HEK293 (cell line): ENCODE results near the gene DHRS11.

Experiments used
- REST ChIP-seq: fragments of 450-650 bp; formaldehyde crosslinking; IDR thresholded peaks from 2 replicates; pipeline ENCODE4 v1.5.1; 2016; ENCODE audit warnings: missing biosample characterization, missing genetic modification characterization
- SETDB1 ChIP-seq: IDR thresholded peaks from one replicate; pipeline ENCODE4 v1.6.1; 2017; ENCODE audit warnings: mild to moderate bottlenecking, low read length, moderate library complexity, mixed read lengths; ENCODE audit not compliant: insufficient read length
- TCF7L2 ChIP-seq: IDR thresholded peaks from 2 replicates; pipeline ENCODE4 v1.6.1; 2011; ENCODE audit warnings: low read depth, mild to moderate bottlenecking, inconsistent platforms, low read length, moderate library complexity, borderline replicate concordance
- ZNF148 ChIP-seq: fragments of 450-650 bp; formaldehyde crosslinking; IDR thresholded peaks from 2 replicates; pipeline ENCODE4 v1.5.0; 2017; ENCODE audit warnings: missing biosample characterization, missing genetic modification characterization, borderline replicate concordance
- ZNF302 ChIP-seq: fragments of 450-650 bp; formaldehyde crosslinking; IDR thresholded peaks from 2 replicates; pipeline ENCODE4 v1.5.1; 2016; ENCODE audit warnings: missing biosample characterization, missing genetic modification characterization, low read depth
- ZNF501 ChIP-seq: fragments of 450-650 bp; formaldehyde crosslinking; IDR thresholded peaks from 2 replicates; pipeline ENCODE4 v1.5.1; 2016; ENCODE audit warnings: missing biosample characterization, missing genetic modification characterization
- ZNF558 ChIP-seq: fragments of 450-650 bp; formaldehyde crosslinking; IDR thresholded peaks from 2 replicates; pipeline ENCODE4 v1.5.1; 2016; ENCODE audit warnings: missing biosample characterization, missing genetic modification characterization
- ZSCAN18 ChIP-seq: fragments of 450-650 bp; formaldehyde crosslinking; IDR thresholded peaks from 2 replicates; pipeline ENCODE4 v1.5.1; 2016; ENCODE audit warnings: missing biosample characterization, missing genetic modification characterization
- TF ChIP-seq, protein P1 (sequence below): fragments of 450-650 bp; formaldehyde crosslinking; IDR thresholded peaks from 2 replicates; pipeline ENCODE4 v1.5.1; 2016; ENCODE audit warnings: missing biosample characterization, missing genetic modification characterization
- TF ChIP-seq, protein P2 (sequence below): fragments of 450-650 bp; formaldehyde crosslinking; IDR thresholded peaks from 2 replicates; pipeline ENCODE4 v1.5.1; 2016; ENCODE audit warnings: missing biosample characterization, missing genetic modification characterization

GRCh38 chr17:36617773-36618172, 26.1 kb downstream of the DHRS11 start:
- TF ChIP-seq, protein P1, sequence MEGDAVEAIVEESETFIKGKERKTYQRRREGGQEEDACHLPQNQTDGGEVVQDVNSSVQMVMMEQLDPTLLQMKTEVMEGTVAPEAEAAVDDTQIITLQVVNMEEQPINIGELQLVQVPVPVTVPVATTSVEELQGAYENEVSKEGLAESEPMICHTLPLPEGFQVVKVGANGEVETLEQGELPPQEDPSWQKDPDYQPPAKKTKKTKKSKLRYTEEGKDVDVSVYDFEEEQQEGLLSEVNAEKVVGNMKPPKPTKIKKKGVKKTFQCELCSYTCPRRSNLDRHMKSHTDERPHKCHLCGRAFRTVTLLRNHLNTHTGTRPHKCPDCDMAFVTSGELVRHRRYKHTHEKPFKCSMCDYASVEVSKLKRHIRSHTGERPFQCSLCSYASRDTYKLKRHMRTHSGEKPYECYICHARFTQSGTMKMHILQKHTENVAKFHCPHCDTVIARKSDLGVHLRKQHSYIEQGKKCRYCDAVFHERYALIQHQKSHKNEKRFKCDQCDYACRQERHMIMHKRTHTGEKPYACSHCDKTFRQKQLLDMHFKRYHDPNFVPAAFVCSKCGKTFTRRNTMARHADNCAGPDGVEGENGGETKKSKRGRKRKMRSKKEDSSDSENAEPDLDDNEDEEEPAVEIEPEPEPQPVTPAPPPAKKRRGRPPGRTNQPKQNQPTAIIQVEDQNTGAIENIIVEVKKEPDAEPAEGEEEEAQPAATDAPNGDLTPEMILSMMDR (tag by site-specific recombination), result no peak
- no peak for TF ChIP-seq ZSCAN18
- TF ChIP-seq, protein P2, sequence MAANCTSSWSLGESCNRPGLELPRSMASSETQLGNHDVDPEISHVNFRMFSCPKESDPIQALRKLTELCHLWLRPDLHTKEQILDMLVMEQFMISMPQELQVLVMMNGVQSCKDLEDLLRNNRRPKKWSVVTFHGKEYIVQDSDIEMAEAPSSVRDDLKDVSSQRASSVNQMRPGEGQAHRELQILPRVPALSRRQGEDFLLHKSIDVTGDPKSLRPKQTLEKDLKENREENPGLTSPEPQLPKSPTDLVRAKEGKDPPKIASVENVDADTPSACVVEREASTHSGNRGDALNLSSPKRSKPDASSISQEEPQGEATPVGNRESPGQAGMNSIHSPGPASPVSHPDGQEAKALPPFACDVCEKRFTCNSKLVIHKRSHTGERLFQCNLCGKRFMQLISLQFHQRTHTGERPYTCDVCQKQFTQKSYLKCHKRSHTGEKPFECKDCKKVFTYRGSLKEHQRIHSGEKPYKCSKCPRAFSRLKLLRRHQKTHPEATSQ (tag by site-specific recombination), result no peak
- no peak for TF ChIP-seq ZNF302 (tag by site-specific recombination)
- TF ChIP-seq ZNF501 (tag by site-specific recombination), result no peak
- no peak for TF ChIP-seq ZNF558
- TF ChIP-seq REST (tag by site-specific recombination), result no peak
- TF ChIP-seq SETDB1, result no peak
- TF ChIP-seq ZNF148 (tag by site-specific recombination), result no peak
- TF ChIP-seq TCF7L2, result no peak
